Activated CD4-positive, alpha-beta T cell treated with anti-CD3 and anti-CD28 coated beads, Interleukin-10, Interleukin-2, amounts not matched to agents 100 ng/mL and 50 ng/mL, durations not matched to agents 16 hours and 8 hours (primary cell): ENCODE results near the gene UBE2L6.
"Not testable (repeated sequence)": the region's sequence is repeated elsewhere in the genome, so short reads cannot be mapped to it uniquely, and the experiment has no call there.

Experiments used
- DNase-seq: peaks from one replicate; pipeline ENCODE4 v3.0.0-alpha.2; 2020

UBE2L6 gene

DNA sequence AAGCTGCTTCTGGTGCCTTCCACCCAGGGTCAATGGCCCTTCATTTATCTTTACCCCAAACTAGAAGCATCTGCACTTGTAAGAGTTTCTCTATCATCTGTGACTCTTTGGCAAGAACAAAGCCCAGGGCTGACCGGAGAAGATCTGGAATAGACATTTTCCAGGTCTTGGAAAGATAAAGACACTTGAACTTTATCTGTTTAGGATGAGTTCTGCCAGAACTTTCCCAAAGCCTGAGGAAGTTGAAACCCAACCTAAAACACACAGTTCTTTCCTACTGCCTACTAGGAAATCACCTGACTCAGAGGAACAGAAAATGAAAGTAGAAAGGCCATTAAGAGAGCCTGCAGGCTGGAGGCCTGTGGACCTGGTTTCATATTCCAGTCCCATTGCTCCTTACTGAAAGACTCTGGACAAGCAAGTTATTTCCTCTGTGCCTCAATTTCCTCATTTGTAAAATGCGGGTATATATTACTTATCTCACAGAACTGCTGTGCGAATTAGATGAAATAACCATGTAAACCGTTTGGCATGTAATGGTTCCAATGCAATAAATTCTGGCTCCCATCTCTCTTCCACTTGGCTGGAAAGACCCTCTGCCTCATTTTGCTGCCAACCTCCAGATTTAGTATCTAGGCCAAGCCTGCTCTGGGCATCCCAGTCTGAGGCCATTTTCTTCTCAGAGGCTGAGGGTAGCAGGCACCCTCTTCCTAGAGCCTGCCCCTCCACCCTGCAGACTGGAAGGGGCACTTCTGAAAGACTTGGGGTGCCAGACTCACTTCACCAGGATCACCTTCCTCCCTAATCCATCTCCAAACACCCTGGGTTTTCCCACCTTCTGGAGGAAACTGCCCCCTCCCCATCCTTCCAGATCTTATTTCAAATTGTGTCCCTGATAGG lies 1.2 kb downstream of the UBE2L6 start:
- peak; percentile 74 for DNase-seq

GRCh38 chr11:57562596-57562995 lies 4.9 kb downstream of the UBE2L6 start:
- DNase-seq = no peak

- DNase-seq = no peak
These were observed 7.3 kb downstream of the UBE2L6 start for GRCh38 chr11:57560146-57560545.

- no peak for DNase-seq
These were observed 11.4 kb downstream of the UBE2L6 start for GRCh38 chr11:57556041-57556440.

DNA sequence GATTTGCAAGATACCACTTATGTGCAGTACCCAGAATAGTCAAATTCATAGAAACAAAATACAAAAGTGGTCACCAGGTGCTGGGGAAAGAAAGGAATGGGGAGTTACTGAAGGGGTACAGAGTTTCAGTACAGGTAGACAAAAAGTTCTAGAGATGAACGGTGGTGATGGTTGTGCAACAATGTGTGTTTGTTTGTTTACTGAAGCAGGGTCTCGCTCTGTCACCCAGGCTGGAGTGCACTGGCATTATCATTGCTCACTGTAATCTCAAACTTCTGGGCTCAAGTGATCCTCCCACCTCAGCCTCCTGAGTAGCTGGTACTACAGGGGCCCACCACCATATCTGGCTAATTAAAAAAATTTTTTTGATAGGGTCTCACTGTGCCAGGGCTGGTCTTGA lies 12.1 kb downstream of the UBE2L6 start:
- no peak for DNase-seq

GRCh38 chr11:57552479-57552878 lies 15.0 kb downstream of the UBE2L6 start:
- DNase-seq = no peak

GRCh38 chr11:57551941-57552340 lies 15.5 kb downstream of the UBE2L6 start:
- DNase-seq = no peak

GRCh38 chr11:57549983-57550382 lies 17.5 kb downstream of the UBE2L6 start:
- no peak for DNase-seq

DNA sequence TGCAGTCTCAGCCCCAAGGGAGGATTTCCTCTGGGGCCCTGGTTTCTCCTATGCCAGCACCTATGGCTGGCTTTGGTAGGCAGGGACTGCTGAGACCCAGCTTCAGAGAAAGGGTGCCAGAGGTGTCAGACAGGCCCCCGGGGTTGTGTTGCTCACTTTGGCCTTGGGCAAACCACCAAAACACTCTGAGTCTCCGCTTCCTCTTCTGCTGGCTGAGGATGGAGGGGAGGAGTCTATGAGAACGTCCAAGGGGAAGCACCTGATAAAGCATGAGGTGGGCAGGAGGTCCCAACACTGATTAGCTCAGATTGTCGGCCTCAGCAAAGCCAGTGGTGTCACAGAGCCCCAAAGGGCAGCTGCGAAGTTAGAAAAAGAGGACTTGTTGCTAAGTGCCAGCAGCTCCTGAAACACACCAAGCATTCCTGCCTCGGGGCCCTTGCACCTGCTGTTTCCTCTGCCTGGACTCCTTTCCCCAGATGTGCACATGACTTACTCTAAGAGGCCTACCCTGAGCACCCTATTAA lies 19.6 kb downstream of the UBE2L6 start:
- peak; percentile 10 for DNase-seq

GRCh38 chr11:57546869-57547475 lies 20.5 kb downstream of the UBE2L6 start:
- peak; percentile 49 for DNase-seq

DNA sequence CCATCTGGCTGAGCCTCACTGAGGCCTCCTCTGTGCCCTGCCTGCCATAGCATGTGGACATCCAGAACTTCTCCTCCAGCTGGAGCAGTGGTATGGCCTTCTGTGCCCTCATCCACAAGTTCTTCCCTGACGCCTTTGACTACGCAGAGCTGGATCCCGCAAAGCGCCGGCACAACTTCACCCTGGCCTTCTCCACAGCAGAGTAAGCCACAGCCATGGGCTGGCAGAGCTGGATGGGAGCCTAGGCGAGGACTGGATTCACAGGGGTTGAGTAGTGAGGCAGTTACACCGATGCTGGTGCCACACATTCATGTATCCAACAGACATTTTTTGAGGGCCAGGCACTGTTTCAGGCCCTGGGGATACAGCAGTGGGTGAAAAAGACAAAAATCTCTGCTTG lies 21.0 kb downstream of the UBE2L6 start:
- DNase-seq = no peak

GRCh38 chr11:57545883-57546282 lies 21.6 kb downstream of the UBE2L6 start:
- DNase-seq = no peak

DNA sequence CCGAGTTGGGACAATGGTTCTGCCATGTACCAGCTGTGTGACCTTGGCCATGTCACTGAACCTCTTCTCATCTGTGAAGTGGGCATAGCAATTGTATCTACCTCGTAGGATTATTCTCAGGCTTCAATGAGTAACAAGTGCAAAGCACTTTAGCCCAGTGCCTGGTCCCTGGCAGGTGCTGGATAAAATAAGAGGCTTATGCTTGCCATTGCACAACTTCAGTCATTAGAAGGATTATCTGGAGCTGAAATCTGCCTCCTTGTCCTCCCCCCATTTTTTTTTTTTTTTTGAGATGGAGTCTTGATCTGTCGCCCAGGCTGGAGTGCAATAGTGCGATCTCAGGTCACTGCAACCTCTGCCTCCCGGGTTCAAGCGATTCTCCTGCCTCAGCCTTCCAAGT lies 22.9 kb downstream of the UBE2L6 start:
- DNase-seq = no peak

- DNase-seq = no peak
These were observed 23.9 kb downstream of the UBE2L6 start for GRCh38 chr11:57543593-57543992.

DNA sequence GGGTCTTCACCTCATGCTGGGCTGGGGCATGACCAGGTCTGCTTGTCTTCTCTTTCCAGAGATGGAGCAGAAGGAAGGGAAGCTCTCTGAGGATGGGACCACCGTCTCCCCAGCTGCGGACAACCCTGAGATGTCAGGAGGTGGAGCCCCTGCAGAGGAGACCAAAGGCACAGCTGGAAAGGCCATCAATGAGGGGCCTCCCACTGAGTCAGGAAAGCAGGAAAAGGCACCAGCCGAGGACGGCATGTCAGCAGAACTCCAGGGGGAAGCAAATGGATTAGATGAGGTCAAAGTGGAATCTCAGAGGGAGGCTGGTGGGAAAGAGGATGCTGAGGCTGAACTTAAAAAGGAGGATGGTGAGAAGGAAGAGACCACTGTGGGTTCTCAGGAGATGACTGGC lies 24.9 kb downstream of the UBE2L6 start:
- DNase-seq = no peak

DNA sequence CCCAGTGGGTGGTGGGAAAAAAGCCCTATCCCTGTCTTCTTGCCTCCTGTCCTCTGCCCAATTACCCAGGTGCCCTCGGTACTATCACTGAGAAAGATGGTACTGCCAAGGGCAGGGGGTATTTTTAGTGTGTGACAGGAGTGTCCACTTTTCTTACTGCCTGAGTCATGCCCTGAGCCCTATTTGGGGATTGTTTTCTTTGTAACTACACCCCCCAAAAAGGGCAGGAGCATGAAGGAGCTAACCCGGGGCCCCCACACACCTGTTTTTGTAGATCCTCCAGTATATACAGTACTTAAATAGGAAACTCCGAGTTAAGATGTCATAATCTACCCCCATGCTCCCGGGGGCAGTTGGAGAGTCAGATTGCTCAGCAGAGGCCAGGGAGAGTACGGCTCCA lies 26.3 kb downstream of the UBE2L6 start:
- DNase-seq = no peak

DNA sequence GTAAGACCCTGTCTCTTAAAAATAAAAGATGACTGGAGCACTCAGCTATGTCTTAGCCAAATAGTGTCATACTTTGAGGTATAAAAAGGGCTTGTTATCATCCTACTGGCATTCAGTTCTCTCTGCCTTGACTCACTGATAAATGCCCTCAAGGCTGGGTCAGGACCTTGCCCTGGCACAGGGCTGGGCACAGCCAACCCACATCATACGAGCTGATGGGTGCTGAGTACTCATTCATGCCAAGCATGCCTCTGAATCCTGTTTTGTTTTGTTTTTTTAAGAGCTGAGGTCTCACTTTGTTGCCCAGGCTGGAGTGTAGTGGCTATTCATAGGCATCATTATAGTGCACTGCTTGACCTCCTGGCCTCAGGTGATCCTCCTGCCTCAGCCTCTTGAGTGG lies 28.1 kb downstream of the UBE2L6 start:
- no peak for DNase-seq

DNA sequence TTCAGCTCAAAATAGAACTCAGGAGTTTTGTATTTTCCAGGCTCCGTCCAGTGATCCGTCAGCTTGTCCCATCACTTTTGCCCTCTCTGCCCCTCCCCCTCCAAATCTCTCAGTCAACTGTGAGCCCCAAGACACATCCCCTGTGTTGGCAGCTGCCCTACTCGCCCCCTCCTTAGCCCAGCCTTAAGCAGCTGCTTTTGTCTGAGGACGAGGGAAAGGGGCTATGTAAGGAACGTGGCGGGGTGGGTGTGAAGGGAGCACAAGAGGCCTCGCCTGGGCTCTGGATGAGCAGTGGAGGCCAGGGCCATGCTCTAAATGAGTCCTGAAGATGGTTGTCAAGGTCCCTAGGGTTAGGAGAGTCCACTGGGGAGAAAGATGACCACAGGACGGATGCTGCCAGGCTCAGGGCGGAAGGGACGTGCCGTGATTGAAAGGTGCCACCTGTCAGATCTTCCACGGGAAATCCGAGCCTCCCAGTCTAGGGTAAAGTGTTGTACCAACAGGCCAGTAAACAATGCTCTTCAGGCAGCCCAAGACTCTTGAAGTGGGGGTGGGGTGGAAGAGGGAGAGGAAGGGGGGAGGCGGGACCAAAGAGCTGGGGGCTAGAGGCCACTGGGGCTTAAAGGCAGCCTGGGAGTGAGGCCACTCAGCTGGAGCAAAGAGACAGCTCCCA lies 30.4 kb downstream of the UBE2L6 start, which contains the start of gene SMTNL1:
SMTNL1 (plus strand) TSS at position 649 of the 673 bp plus-strand sequence. CDS start 5,048 bp downstream, outside the sequence.
- DNase-seq = no peak

DNA sequence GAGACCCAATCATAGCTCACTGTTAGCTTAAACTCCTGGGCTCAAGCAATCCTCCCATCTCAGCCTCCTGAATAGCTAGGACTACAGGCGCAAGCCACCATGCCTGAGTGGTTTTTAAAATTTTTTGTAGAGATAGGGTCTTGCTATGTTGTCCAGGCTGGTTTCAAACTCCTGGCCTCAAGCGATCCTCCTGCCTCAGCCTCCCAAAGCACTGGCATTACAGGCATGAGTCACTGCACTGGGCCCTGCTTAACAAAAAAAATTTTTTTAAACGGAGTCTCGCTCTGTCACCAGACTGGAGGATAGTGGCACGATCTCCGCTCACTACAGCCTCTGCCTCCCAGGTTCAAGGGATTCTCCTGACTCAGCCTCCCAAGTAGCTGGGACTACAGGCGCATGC lies 33.0 kb downstream of the UBE2L6 start:
- not testable (repeated sequence) for DNase-seq

DNA sequence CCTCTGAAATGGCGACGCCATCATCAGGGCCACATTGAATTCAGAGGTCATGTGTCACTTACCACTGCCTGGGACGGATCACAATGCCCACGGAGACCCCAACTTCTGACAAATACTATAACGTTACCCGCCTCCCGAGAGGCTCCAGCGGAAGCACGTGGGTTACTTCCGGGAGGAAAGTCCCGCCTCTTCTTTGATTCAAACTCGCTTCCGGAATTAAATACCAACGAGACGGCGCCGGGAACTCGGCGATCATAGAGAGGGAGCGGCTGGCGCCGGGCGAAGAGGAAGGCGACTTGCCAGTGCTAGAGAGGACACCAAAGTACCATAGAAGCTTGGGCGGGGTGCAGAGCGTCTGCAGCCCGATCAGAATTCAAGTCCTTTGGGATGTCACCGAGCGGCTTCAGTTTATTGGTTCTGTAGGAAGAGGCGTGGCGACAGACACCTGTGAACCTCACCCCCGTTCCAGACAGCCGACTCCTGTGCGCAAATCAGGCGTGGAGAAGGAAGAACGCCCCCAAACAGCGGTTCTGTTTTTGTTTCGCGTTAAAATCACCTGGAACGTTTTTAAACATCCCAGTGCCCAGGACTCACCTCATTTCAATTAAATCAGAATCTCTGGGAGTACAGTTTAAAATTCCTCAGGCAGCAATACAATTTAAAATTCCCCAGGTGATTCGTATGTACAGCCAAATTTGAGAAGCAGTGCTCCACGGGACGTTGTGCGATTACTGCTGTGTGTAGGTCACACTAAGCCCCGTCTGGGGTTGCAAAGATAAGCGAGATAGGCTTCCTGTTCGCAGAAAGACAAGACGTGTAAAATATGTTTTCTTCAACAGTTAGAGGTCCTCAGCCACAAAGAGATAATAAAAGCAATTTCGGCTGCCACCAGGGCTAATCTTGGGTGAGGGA lies 36.6 kb downstream of the UBE2L6 start, which contains the start of gene TIMM10:
TIMM10 (minus strand) TSS at position 159 of the 912 bp plus-strand sequence. CDS start 565 bp downstream, outside the sequence.
- peak; percentile 98 for DNase-seq

DNA sequence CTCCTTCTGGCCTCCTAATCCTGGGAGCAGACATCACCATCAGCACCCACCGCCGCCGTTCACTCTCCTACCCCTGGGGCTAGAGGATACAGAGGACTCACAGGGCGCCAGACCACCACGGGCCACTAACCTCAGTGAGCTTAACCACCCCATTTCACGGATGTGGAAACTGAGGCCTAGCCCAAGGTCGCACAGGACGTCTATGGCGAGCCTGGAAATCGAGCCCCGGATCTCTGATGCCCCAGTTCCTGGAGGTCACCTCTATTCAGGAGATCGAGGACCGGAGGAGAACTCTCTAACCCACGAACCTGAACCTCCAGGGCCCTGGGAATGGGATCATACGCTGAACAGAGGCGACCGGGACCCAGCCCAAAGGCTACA lies 37.3 kb downstream of the UBE2L6 start:
- peak; percentile 9 for DNase-seq

DNA sequence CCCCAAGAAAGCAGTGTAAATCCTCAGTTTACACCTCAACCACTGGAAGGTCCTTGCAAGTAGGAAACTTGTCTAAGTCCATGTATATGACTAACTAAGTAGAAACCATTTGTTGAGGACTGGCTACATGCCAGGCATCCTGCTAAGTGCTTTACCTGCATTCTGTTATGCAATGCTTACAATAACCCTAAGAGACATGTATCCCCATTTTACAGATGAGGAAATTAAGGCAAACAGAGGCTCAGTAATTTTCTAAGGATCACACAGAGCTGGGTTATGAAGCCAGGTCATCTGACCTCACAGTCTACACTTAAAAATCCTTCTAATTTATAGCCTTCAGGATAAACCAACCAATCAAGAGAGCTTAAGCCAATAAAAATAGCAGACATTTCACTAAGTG lies 38.5 kb downstream of the UBE2L6 start:
- no peak for DNase-seq
